SK-N-SH (cell line): ENCODE data around the gene CACNB3. TPM values are rescaled to one million over a fixed set of nuclear protein-coding genes. Genes with fewer than 3 reads are reported as not detected.

Experiments
- CTCF ChIA-PET: fragments of 300-600, 350-600 bp; formaldehyde crosslinking; extraction: SDS; loops from one replicate; lab custom pipeline; 2021; lab: Yijun Ruan, JAX
- POLR2A ChIA-PET: fragments of 350-600 bp; sonication (Branson Sonifier 250); formaldehyde crosslinking; extraction: SDS; loops from one replicate; lab custom pipeline; 2020; ENCODE audit warnings: antibody characterized with exemption, inconsistent platforms; lab: Yijun Ruan, JAX
- DNase-seq: peaks from one replicate; pipeline ENCODE4 v3.0.0; 2012
- H2AFZ ChIP-seq: fragments of 200-600 bp; sonication (generic); 2 replicates; pipeline ENCODE4 v1.8.1; 2016; ENCODE audit warnings: antibody characterized with exemption, mild to moderate bottlenecking, low read depth
- H3F3A ChIP-seq: fragments of 200-600 bp; sonication (generic); replicated peaks from 2 replicates; pipeline ENCODE3; 2016; ENCODE audit warnings: antibody characterized with exemption, mild to moderate bottlenecking; ENCODE audit not compliant: insufficient read depth
- H3K27ac ChIP-seq, 2 experiments: fragments of 200-500 bp in 1 of 2; fragments of 200-600 bp in 1 of 2; sonication (Bioruptor generic) in 1 of 2; sonication (generic), shearing (Covaris generic) in 1 of 2; 2 replicates each; pipeline versions ENCODE4 v1.5.1 to v1.6.1; 2014 to 2016; ENCODE audit warnings: low read depth in 2 of 2, inconsistent platforms in 1 of 2, low read length in 1 of 2, mild to moderate bottlenecking in 1 of 2, mixed read lengths in 1 of 2
- H3K27me3 ChIP-seq: fragments of 200-600 bp; sonication (generic), shearing (Covaris generic); 2 replicates; pipeline ENCODE4 v1.6.1; 2016; ENCODE audit warnings: mixed run types; ENCODE audit not compliant: insufficient read depth
- H3K36me3 ChIP-seq, 2 experiments: fragments of 200-500 bp in 1 of 2; fragments of 200-600 bp in 1 of 2; sonication (Bioruptor generic) in 1 of 2; sonication (generic) in 1 of 2; replicated peaks in 1 of 2; 2 replicates each; pipeline versions ENCODE3 to v1.5.1; 2014 to 2016; ENCODE audit warnings: low read length in 1 of 2, mild to moderate bottlenecking in 1 of 2; ENCODE audit not compliant: insufficient read depth in 2 of 2, control insufficient read depth in 1 of 2
- H3K4me1 ChIP-seq, 2 experiments: fragments of 200-500 bp in 1 of 2; fragments of 200-600 bp in 1 of 2; sonication (Bioruptor generic) in 1 of 2; sonication (generic), shearing (Covaris generic) in 1 of 2; 2 replicates each; pipeline versions ENCODE4 v1.5.1 to v1.6.1; 2014 to 2016; ENCODE audit warnings: low read depth in 1 of 2, low read length in 1 of 2, mixed run types in 1 of 2; ENCODE audit not compliant: insufficient read depth in 2 of 2, control insufficient read depth in 1 of 2
- H3K4me2 ChIP-seq: fragments of 200-600 bp; sonication (generic), shearing (Covaris generic); 2 replicates; pipeline ENCODE4 v1.6.1; 2017; ENCODE audit warnings: mixed run types
- H3K4me3 ChIP-seq, 2 experiments: fragments of 200-500 bp in 1 of 2; fragments of 200-600 bp in 1 of 2; sonication (Bioruptor generic) in 1 of 2; sonication (generic), shearing (Covaris generic) in 1 of 2; 2 replicates each; pipeline versions ENCODE4 v1.5.1 to v1.8.1; 2014 to 2016; ENCODE audit warnings: low read depth in 2 of 2, inconsistent platforms in 1 of 2, low read length in 1 of 2, mild to moderate bottlenecking in 1 of 2, mixed read lengths in 1 of 2, moderate library complexity in 1 of 2
- H3K79me2 ChIP-seq: fragments of 200-600 bp; sonication (generic); 2 replicates; pipeline ENCODE4 v1.8.1; 2017; ENCODE audit warnings: mild to moderate bottlenecking; ENCODE audit not compliant: insufficient read depth
- H3K9ac ChIP-seq: fragments of 200-600 bp; sonication (generic); 2 replicates; pipeline ENCODE4 v1.6.1; 2017; ENCODE audit warnings: mixed run types
- H3K9me2 ChIP-seq: fragments of 200-600 bp; sonication (generic); 2 replicates; pipeline ENCODE4 v1.6.1; 2017; ENCODE audit warnings: mixed run types
- H3K9me3 ChIP-seq: fragments of 200-600 bp; sonication (generic); 2 replicates; pipeline ENCODE4 v1.6.1; 2017; ENCODE audit warnings: mixed run types, mild to moderate bottlenecking, moderate library complexity
- H4K20me1 ChIP-seq: fragments of 200-600 bp; sonication (generic); 2 replicates; pipeline ENCODE4 v1.6.1; 2017; ENCODE audit warnings: mild to moderate bottlenecking, mixed run types; ENCODE audit not compliant: insufficient read depth
- ELF1 ChIP-seq: IDR thresholded peaks from 2 replicates; pipeline ENCODE4 v1.4.0; 2012
- GABPA ChIP-seq: IDR thresholded peaks from 2 replicates; pipeline ENCODE4 v1.4.0; 2012; ENCODE audit warnings: low read depth, mild to moderate bottlenecking
- GATA2 ChIP-seq: sonication (generic); formaldehyde crosslinking; IDR thresholded peaks from 2 replicates; pipeline ENCODE4 v1.5.0; 2020; ENCODE audit warnings: mild to moderate bottlenecking, missing genetic modification reagents
- MEF2A ChIP-seq: IDR thresholded peaks from 2 replicates; pipeline ENCODE4 v1.4.0; 2012; ENCODE audit warnings: low read depth, borderline replicate concordance
- MXI1 ChIP-seq: IDR thresholded peaks from 2 replicates; pipeline ENCODE4 v1.6.1; 2012; ENCODE audit warnings: mild to moderate bottlenecking, low read depth, low read length, improper control_type of control experiment
- RCOR1 ChIP-seq: fragments of 150-350 bp; IDR thresholded peaks from 2 replicates; pipeline ENCODE4 v1.6.1; 2017; ENCODE audit warnings: antibody characterized with exemption, low read length
- RXRA ChIP-seq: IDR thresholded peaks from 2 replicates; pipeline ENCODE4 v1.4.0; 2012; ENCODE audit warnings: low read depth, mild to moderate bottlenecking, borderline replicate concordance
- SIN3A ChIP-seq: IDR thresholded peaks from 2 replicates; pipeline ENCODE4 v1.6.1; 2012; ENCODE audit warnings: low read depth, mild to moderate bottlenecking, low read length, moderate library complexity, borderline replicate concordance
- SMC3 ChIP-seq: IDR thresholded peaks from 2 replicates; pipeline ENCODE4 v1.6.1; 2012; ENCODE audit warnings: low read depth, low read length, improper control_type of control experiment
- TAF1 ChIP-seq: IDR thresholded peaks from 2 replicates; pipeline ENCODE4 v1.6.1; 2012; ENCODE audit warnings: low read depth, mild to moderate bottlenecking, low read length, moderate library complexity, borderline replicate concordance
- WGBS: methylation state at CpG from one replicate; pipeline ENCODE4 v1.1.6; 2017; ENCODE audit warnings: low lambda C conversion rate; 5-methylcytosine and 5-hydroxymethylcytosine counted together
- polyA plus RNA-seq, 3 experiments: library from polyadenylated mRNA; depleted of rRNA; stranded (reverse); fragments of >200 nt; gene quantifications; 2 replicates each; pipeline ENCODE4 v1.2.3, GENCODE V29; 2012
- small RNA-seq, 7 experiments: library from RNA; depleted of rRNA; stranded (forward); fragments of <200 nt; gene quantifications; one replicate each; pipeline ENCODE3, GENCODE V24; 2012
- TF ChIP-seq, protein P1 (sequence below): fragments of 150-350 bp; IDR thresholded peaks from 2 replicates; pipeline ENCODE4 v1.6.1; 2016; ENCODE audit warnings: mild to moderate bottlenecking, low read depth, low read length
- TF ChIP-seq, protein P2 (sequence below): IDR thresholded peaks from 2 replicates; pipeline ENCODE4 v1.4.0; 2012; ENCODE audit warnings: low read depth, borderline replicate concordance
- TF ChIP-seq, protein P3 (sequence below): fragments of 150-350 bp; IDR thresholded peaks from 2 replicates; pipeline ENCODE4 v1.6.1; 2017; ENCODE audit warnings: antibody characterized with exemption, low read length, low read depth, borderline replicate concordance
- TF ChIP-seq, protein P4 (sequence below): fragments of 200-600 bp; sonication (generic); IDR thresholded peaks from 2 replicates; pipeline ENCODE4 v1.6.1; 2017; ENCODE audit warnings: antibody characterized with exemption, mild to moderate bottlenecking, moderate library complexity

CACNB3 gene
- polyA plus RNA-seq, 1 of the 3 experiments (the other 2 are of a cell fraction) = 34.6 TPM

DNA sequence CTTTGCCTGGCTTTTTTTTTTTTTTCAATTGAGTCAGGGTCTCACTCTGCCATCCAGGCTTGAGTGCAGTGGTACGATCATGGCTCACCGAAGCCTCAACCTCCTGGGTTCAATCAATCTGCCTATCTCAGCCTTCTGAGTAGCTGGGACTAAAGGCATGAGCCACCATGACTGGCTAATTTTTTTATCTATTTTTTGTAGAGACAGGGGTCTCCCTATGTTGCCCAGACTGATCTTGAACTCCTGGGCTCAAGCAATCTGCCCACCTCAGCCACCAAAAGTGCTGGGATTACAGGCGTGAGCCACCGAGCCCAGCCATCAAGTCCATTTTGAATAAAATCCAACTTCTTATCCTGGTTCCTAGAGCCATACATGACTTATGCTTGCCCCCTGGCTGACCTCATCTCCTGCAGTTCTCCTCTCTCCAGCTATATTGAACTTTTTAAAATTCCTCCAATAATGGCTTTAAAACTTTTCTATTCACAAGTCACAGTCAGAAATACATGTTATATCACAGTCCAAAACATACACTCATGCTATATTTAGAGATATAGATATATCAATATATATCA lies 57.7 kb downstream of the CACNB3 start:
- no peaks in the 10 kb centered on the region for H3K36me3 ChIP-seq
- no peak for DNase-seq
- no peak overlapping the region for H2AFZ ChIP-seq
- no peaks in the 10 kb centered on the region for H3K4me1 ChIP-seq
- no peak for TF ChIP-seq RCOR1
- no peak for TF ChIP-seq MEF2A
- no peak for TF ChIP-seq SMC3
- TF ChIP-seq TAF1 = no peak
- TF ChIP-seq, protein P1, sequence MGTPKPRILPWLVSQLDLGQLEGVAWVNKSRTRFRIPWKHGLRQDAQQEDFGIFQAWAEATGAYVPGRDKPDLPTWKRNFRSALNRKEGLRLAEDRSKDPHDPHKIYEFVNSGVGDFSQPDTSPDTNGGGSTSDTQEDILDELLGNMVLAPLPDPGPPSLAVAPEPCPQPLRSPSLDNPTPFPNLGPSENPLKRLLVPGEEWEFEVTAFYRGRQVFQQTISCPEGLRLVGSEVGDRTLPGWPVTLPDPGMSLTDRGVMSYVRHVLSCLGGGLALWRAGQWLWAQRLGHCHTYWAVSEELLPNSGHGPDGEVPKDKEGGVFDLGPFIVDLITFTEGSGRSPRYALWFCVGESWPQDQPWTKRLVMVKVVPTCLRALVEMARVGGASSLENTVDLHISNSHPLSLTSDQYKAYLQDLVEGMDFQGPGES = no peak
- no peak for TF ChIP-seq SIN3A
- TF ChIP-seq, protein P2, sequence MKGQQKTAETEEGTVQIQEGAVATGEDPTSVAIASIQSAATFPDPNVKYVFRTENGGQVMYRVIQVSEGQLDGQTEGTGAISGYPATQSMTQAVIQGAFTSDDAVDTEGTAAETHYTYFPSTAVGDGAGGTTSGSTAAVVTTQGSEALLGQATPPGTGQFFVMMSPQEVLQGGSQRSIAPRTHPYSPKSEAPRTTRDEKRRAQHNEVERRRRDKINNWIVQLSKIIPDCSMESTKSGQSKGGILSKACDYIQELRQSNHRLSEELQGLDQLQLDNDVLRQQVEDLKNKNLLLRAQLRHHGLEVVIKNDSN = no peak
- TF ChIP-seq GATA2 = no peak
- TF ChIP-seq, protein P3, sequence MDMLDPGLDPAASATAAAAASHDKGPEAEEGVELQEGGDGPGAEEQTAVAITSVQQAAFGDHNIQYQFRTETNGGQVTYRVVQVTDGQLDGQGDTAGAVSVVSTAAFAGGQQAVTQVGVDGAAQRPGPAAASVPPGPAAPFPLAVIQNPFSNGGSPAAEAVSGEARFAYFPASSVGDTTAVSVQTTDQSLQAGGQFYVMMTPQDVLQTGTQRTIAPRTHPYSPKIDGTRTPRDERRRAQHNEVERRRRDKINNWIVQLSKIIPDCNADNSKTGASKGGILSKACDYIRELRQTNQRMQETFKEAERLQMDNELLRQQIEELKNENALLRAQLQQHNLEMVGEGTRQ = no peak
- no peak for TF ChIP-seq ELF1
- TF ChIP-seq MXI1 = no peak
- TF ChIP-seq GABPA = no peak
- TF ChIP-seq RXRA = no peak
- TF ChIP-seq, protein P4, sequence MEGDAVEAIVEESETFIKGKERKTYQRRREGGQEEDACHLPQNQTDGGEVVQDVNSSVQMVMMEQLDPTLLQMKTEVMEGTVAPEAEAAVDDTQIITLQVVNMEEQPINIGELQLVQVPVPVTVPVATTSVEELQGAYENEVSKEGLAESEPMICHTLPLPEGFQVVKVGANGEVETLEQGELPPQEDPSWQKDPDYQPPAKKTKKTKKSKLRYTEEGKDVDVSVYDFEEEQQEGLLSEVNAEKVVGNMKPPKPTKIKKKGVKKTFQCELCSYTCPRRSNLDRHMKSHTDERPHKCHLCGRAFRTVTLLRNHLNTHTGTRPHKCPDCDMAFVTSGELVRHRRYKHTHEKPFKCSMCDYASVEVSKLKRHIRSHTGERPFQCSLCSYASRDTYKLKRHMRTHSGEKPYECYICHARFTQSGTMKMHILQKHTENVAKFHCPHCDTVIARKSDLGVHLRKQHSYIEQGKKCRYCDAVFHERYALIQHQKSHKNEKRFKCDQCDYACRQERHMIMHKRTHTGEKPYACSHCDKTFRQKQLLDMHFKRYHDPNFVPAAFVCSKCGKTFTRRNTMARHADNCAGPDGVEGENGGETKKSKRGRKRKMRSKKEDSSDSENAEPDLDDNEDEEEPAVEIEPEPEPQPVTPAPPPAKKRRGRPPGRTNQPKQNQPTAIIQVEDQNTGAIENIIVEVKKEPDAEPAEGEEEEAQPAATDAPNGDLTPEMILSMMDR = no peak
- TF ChIP-seq, all 33 proteins: peak for 0
- H3K9ac ChIP-seq = no peak overlapping the region
- no peaks in the 10 kb centered on the region for H3K9me2 ChIP-seq
- H3K79me2 ChIP-seq = no peaks in the 10 kb centered on the region
- H3K4me2 ChIP-seq = no peak overlapping the region
- no peaks in the 10 kb centered on the region for H3F3A ChIP-seq
- no peaks in the 10 kb centered on the region for H4K20me1 ChIP-seq
- peaks cover 4% of the 10 kb centered on the region; the same call in 1 of the 2 replicates for H3K27me3 ChIP-seq
- H3K4me3 ChIP-seq = no peak overlapping the region
- WGBS = 74% methylated on average over 4 of the region's 4 CpGs
- H3K9me3 ChIP-seq = no peaks in the 10 kb centered on the region
- H3K27ac ChIP-seq = no peak overlapping the region
- CTCF ChIA-PET = interaction anchor here (1.0 to 34.8 kb wide), 3 partner anchors 9 to 28 kb away, joined by 3 to 667 read pairs (median 6); a partner anchor contains a TSS
- POLR2A ChIA-PET = no interaction called here

Small RNA genes within 50 kb of the gene (small RNA-seq; reads per million reads assigned to genes)
- gene MIR4701 (0 to 0.13 (median 0) reads per million in 7 experiments), gene RF00019 (0 reads per million in 7 experiments)

Other genes starting within 250 kb of the CACNB3 start
- not detected in 2 replicates for gene LALBA, start 248.4 kb upstream of the CACNB3 start, polyA plus RNA-seq (2012; rRNA removed)
- 32.8 and 35.3 TPM in 2 replicates for gene KANSL2, start 136.3 kb upstream of the CACNB3 start, polyA plus RNA-seq (2012; rRNA removed)
- gene CCNT1, start 101.8 kb upstream of the CACNB3 start, polyA plus RNA-seq (2012; rRNA removed) = 7.2 and 10.9 TPM in 2 replicates
- 36.0 and 46.4 TPM in 2 replicates for gene ADCY6, start 29.4 kb upstream of the CACNB3 start, polyA plus RNA-seq (2012; rRNA removed)
- gene DDX23, start 33.7 kb downstream of the CACNB3 start, polyA plus RNA-seq (2012; rRNA removed) = 50.4 and 52.5 TPM in 2 replicates
- gene RND1, start 47.4 kb downstream of the CACNB3 start, polyA plus RNA-seq (2012; rRNA removed) = 0.19 and 0.39 TPM in 2 replicates
- 23.7 and 28.5 TPM in 2 replicates for gene FKBP11, start 107.0 kb downstream of the CACNB3 start, polyA plus RNA-seq (2012; rRNA removed)
- gene ARF3, start 139.0 kb downstream of the CACNB3 start, polyA plus RNA-seq (2012; rRNA removed) = 204 and 261 TPM in 2 replicates
- gene WNT10B, start 153.2 kb downstream of the CACNB3 start, polyA plus RNA-seq (2012; rRNA removed) = 0.11 and 0.18 TPM in 2 replicates
- gene WNT1, start 159.8 kb downstream of the CACNB3 start, polyA plus RNA-seq (2012; rRNA removed) = not detected in 2 replicates
- gene DDN, start 180.9 kb downstream of the CACNB3 start, polyA plus RNA-seq (2012; rRNA removed) = 0.20 and 0.24 TPM in 2 replicates
- 75.1 and 113 TPM in 2 replicates for gene PRKAG1, start 200.3 kb downstream of the CACNB3 start, polyA plus RNA-seq (2012; rRNA removed)
- 16.3 and 30.5 TPM in 2 replicates for gene KMT2D, start 242.3 kb downstream of the CACNB3 start, polyA plus RNA-seq (2012; rRNA removed)